Ovary (tissue), 3 donors: ENCODE results near the gene AKAP12.

Source experiments
- POLR2A ChIP-seq: fragments of 450-650 bp; IDR thresholded peaks from one replicate; pipeline ENCODE4 v1.6.1; 2017; ENCODE audit warnings: antibody characterized with exemption, mild to moderate bottlenecking, moderate library complexity
- TF ChIP-seq, protein P1 (sequence below), 3 donors: fragments of 450-650 bp in 2 of 3; fragments of 200-600 bp in 1 of 3; IDR thresholded peaks; one replicate each; pipeline versions ENCODE4 v1.5.1 to v1.8.0; 2016 to 2022; ENCODE audit warnings: antibody characterized with exemption in 3 of 3, mild to moderate bottlenecking in 1 of 3
- donor health status: DM: no; HTN: no; CAD: no.

GRCh38 chr6:151351146-151351700 lies 111.5 kb downstream of the AKAP12 start:
- TF ChIP-seq, protein P1, sequence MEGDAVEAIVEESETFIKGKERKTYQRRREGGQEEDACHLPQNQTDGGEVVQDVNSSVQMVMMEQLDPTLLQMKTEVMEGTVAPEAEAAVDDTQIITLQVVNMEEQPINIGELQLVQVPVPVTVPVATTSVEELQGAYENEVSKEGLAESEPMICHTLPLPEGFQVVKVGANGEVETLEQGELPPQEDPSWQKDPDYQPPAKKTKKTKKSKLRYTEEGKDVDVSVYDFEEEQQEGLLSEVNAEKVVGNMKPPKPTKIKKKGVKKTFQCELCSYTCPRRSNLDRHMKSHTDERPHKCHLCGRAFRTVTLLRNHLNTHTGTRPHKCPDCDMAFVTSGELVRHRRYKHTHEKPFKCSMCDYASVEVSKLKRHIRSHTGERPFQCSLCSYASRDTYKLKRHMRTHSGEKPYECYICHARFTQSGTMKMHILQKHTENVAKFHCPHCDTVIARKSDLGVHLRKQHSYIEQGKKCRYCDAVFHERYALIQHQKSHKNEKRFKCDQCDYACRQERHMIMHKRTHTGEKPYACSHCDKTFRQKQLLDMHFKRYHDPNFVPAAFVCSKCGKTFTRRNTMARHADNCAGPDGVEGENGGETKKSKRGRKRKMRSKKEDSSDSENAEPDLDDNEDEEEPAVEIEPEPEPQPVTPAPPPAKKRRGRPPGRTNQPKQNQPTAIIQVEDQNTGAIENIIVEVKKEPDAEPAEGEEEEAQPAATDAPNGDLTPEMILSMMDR (IDR thresholded peaks at IDR 0.05) = no peak
- TF ChIP-seq POLR2A = no peak
